H1 (cell line): ENCODE measurements around the gene UCHL1.

Source experiments
- CHD2 ChIP-seq: IDR thresholded peaks from 2 replicates; pipeline ENCODE4 v1.6.1; 2012; ENCODE audit warnings: low read length, improper control_type of control experiment
- CTCF ChIP-seq, 3 experiments: IDR thresholded peaks; 1 replicate in 2 of 3; 2 replicates in 1 of 3; pipeline versions ENCODE4 v1.5.1 to v1.6.1; 2011; ENCODE audit warnings: low read length in 3 of 3, mild to moderate bottlenecking in 3 of 3, inconsistent platforms in 2 of 3, low read depth in 1 of 3, moderate library complexity in 1 of 3; ENCODE audit not compliant: insufficient read depth in 1 of 3; ENCODE audit errors: control extremely low read depth in 1 of 3
- POLR2A ChIP-seq, 2 experiments: IDR thresholded peaks; 1 replicate in 1 of 2; 2 replicates in 1 of 2; pipeline ENCODE4 v1.6.1; 2011; ENCODE audit warnings: low read depth in 2 of 2, low read length in 2 of 2, mild to moderate bottlenecking in 2 of 2; ENCODE audit errors: control extremely low read depth in 1 of 2
- SIN3A ChIP-seq, 2 experiments: IDR thresholded peaks in 1 of 2; conservative IDR thresholded peaks in 1 of 2; 2 replicates each; pipeline ENCODE4 v1.6.1; 2011 to 2012; ENCODE audit warnings: low read length in 2 of 2, improper control_type of control experiment in 1 of 2, low read depth in 1 of 2, mild to moderate bottlenecking in 1 of 2
- USF2 ChIP-seq: IDR thresholded peaks from 2 replicates; pipeline ENCODE4 v1.6.1; 2011; ENCODE audit warnings: low read length, improper control_type of control experiment

DNA sequence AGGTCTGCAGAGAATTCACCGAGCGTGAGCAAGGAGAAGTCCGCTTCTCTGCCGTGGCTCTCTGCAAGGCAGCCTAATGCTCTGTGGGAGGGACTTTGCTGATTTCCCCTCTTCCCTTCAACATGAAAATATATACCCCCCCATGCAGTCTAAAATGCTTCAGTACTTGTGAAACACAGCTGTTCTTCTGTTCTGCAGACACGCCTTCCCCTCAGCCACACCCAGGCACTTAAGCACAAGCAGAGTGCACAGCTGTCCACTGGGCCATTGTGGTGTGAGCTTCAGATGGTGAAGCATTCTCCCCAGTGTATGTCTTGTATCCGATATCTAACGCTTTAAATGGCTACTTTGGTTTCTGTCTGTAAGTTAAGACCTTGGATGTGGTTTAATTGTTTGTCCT, 11.3 kb downstream of the UCHL1 start:
- TF ChIP-seq USF2 (no peak), CTCF (IDR thresholded peaks at IDR 0.05; ENCODE audit: control extremely low read depth in 1 of 3, insufficient read depth in 1 of 3, low read depth in 1 of 3, low read length in 3 of 3) (no peak), CHD2 (no peak), POLR2A (IDR thresholded peaks at IDR 0.05; ENCODE audit: control extremely low read depth in 1 of 2, low read depth in 2 of 2, low read length in 2 of 2) (0 out of 3 replicates have a peak, but pooled peaks of 1 of the 2 experiments have one; percentile 32), SIN3A (conservative IDR thresholded peaks at IDR 0.05 in 1 of 2, IDR thresholded peaks at IDR 0.05 in 1 of 2; ENCODE audit: low read depth in 1 of 2, low read length in 2 of 2) (no peak)
